ENCODE data around the gene JAKMIP3. TPM values are rescaled to one million over a fixed set of nuclear protein-coding genes. Genes with fewer than 3 reads are reported as not detected.

Gene JAKMIP3
- polyA plus RNA-seq, 4 donors: 0.06 to 0.21 TPM; not detected in 2

GRCh38 chr10:132058793-132059759, 6.7 kb upstream of the JAKMIP3 start:
- DNase-seq: no peak
- Histone ChIP-seq H3K36me3 (ENCODE audit: control insufficient read depth in 3 of 3, insufficient read depth in 2 of 3, low read depth in 1 of 3, low read length in 3 of 3) (no peaks in the 10 kb centered on the region), H3K27me3 (ENCODE audit: control insufficient read depth in 3 of 3, insufficient read depth in 3 of 3, low read length in 3 of 3) (peaks cover 0 to 4% (median 0%) of the 10 kb centered on the region in 3 donors), H3K9me3 (ENCODE audit: control insufficient read depth in 2 of 2, insufficient read depth in 1 of 2, low read depth in 1 of 2, low read length in 1 of 2) (peaks cover 0 to 4% of the 10 kb centered on the region in 2 donors), H3K27ac (ENCODE audit: low read depth in 1 of 3, low read length in 2 of 3) (no peak overlapping the region), H3K4me1 (ENCODE audit: control insufficient read depth in 3 of 3, insufficient read depth in 2 of 3, low read depth in 1 of 3, low read length in 2 of 3) (no peaks in the 10 kb centered on the region), H3K4me3 (ENCODE audit: low read depth in 1 of 3, low read length in 3 of 3) (no peak overlapping the region)
- WGBS, 3 donors: 82 to 88% (median 88%) methylated on average over 41 to 42 of the region's 42 CpGs
- FAIRE-seq: no peak

GRCh38 chr10:132059760-132060508, 5.8 kb upstream of the JAKMIP3 start:
- FAIRE-seq (no peak), DNase-seq (no peak)
- H3K27ac ChIP-seq (ENCODE audit: low read depth in 1 of 3, low read length in 2 of 3): no peak overlapping the region

DNA sequence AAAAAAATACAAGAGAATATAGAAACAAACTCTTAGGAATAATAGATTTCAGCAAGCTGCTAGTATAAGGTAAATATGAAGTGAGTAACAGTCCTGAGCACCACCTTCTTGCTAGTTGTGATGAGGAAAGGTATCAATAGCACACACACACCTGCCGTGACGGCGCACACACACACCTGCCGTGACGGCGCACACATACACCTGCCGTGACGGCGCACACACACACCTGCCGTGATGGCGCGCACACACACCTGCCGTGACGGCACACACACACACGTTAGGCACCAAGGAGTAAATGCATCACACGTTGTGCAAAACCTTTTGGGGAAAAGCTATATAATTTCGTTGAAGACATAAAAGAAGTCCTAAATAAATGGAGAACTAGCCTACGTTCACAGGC, 4.7 kb upstream of the JAKMIP3 start:
- DNase-seq (no peak), FAIRE-seq (no peak)
- Histone ChIP-seq H3K4me3 (ENCODE audit: low read depth in 1 of 3, low read length in 3 of 3) (no peak overlapping the region), H3K36me3 (ENCODE audit: control insufficient read depth in 3 of 3, insufficient read depth in 2 of 3, low read depth in 1 of 3, low read length in 3 of 3) (no peaks in the 10 kb centered on the region), H3K4me1 (ENCODE audit: control insufficient read depth in 3 of 3, insufficient read depth in 2 of 3, low read depth in 1 of 3, low read length in 2 of 3) (no peaks in the 10 kb centered on the region), H3K27me3 (ENCODE audit: control insufficient read depth in 3 of 3, insufficient read depth in 3 of 3, low read length in 3 of 3) (no peaks in the 10 kb centered on the region), H3K27ac (ENCODE audit: low read depth in 1 of 3, low read length in 2 of 3) (no peak overlapping the region), H3K9me3 (ENCODE audit: control insufficient read depth in 2 of 2, insufficient read depth in 1 of 2, low read depth in 1 of 2, low read length in 1 of 2) (no peaks in the 10 kb centered on the region)
- 90 to 93% (median 92%) methylated on average over 18 of the region's 18 CpGs for WGBS, 3 donors

More at GRCh38 chr10:132059760-132060508, 5.8 kb upstream of the JAKMIP3 start:
- no peaks in the 10 kb centered on the region for H3K36me3 ChIP-seq (ENCODE audit: control insufficient read depth in 3 of 3, insufficient read depth in 2 of 3, low read depth in 1 of 3, low read length in 3 of 3)
- no peaks in the 10 kb centered on the region for H3K27me3 ChIP-seq (ENCODE audit: control insufficient read depth in 3 of 3, insufficient read depth in 3 of 3, low read length in 3 of 3)
- no peaks in the 10 kb centered on the region for H3K4me1 ChIP-seq (ENCODE audit: control insufficient read depth in 3 of 3, insufficient read depth in 2 of 3, low read depth in 1 of 3, low read length in 2 of 3)
- 50 to 54% (median 50%) methylated on average over 12 of the region's 12 CpGs for WGBS, 3 donors
- H3K4me3 ChIP-seq (ENCODE audit: low read depth in 1 of 3, low read length in 3 of 3): no peak overlapping the region
- no peaks in the 10 kb centered on the region for H3K9me3 ChIP-seq (ENCODE audit: control insufficient read depth in 2 of 2, insufficient read depth in 1 of 2, low read depth in 1 of 2, low read length in 1 of 2)

- Histone ChIP-seq H3K4me1 (ENCODE audit: control insufficient read depth in 3 of 3, insufficient read depth in 2 of 3, low read depth in 1 of 3, low read length in 2 of 3) (no peaks in the 10 kb centered on the region), H3K27ac (ENCODE audit: low read depth in 1 of 3, low read length in 2 of 3) (no peak overlapping the region), H3K27me3 (ENCODE audit: control insufficient read depth in 3 of 3, insufficient read depth in 3 of 3, low read length in 3 of 3) (no peaks in the 10 kb centered on the region), H3K4me3 (ENCODE audit: low read depth in 1 of 3, low read length in 3 of 3) (no peak overlapping the region), H3K9me3 (ENCODE audit: control insufficient read depth in 2 of 2, insufficient read depth in 1 of 2, low read depth in 1 of 2, low read length in 1 of 2) (no peaks in the 10 kb centered on the region), H3K36me3 (ENCODE audit: control insufficient read depth in 3 of 3, insufficient read depth in 2 of 3, low read depth in 1 of 3, low read length in 3 of 3) (no peaks in the 10 kb centered on the region)
- 75 to 85% (median 84%) methylated on average over 6 of the region's 6 CpGs for WGBS, 3 donors
- FAIRE-seq (no peak), DNase-seq (no peak)
Observed at GRCh38 chr10:132061465-132061864, 4.3 kb upstream of the JAKMIP3 start.

GRCh38 chr10:132062116-132062515, 3.6 kb upstream of the JAKMIP3 start:
- WGBS, 3 donors: 78 to 87% (median 85%) methylated on average over 11 of the region's 11 CpGs
- H3K9me3 ChIP-seq (ENCODE audit: control insufficient read depth in 2 of 2, insufficient read depth in 1 of 2, low read depth in 1 of 2, low read length in 1 of 2): no peaks in the 10 kb centered on the region
- FAIRE-seq (no peak), DNase-seq (no peak)
- H3K4me3 ChIP-seq (ENCODE audit: low read depth in 1 of 3, low read length in 3 of 3): no peak overlapping the region
- no peak overlapping the region for H3K27ac ChIP-seq (ENCODE audit: low read depth in 1 of 3, low read length in 2 of 3)
- no peaks in the 10 kb centered on the region for H3K27me3 ChIP-seq (ENCODE audit: control insufficient read depth in 3 of 3, insufficient read depth in 3 of 3, low read length in 3 of 3)
- H3K36me3 ChIP-seq (ENCODE audit: control insufficient read depth in 3 of 3, insufficient read depth in 2 of 3, low read depth in 1 of 3, low read length in 3 of 3): no peaks in the 10 kb centered on the region
- H3K4me1 ChIP-seq (ENCODE audit: control insufficient read depth in 3 of 3, insufficient read depth in 2 of 3, low read depth in 1 of 3, low read length in 2 of 3): no peaks in the 10 kb centered on the region

- 64 to 68% (median 66%) methylated on average over 17 of the region's 17 CpGs for WGBS, 3 donors
- Histone ChIP-seq H3K27ac (ENCODE audit: low read depth in 1 of 3, low read length in 2 of 3) (no peak overlapping the region), H3K4me1 (ENCODE audit: control insufficient read depth in 3 of 3, insufficient read depth in 2 of 3, low read depth in 1 of 3, low read length in 2 of 3) (no peaks in the 10 kb centered on the region), H3K9me3 (ENCODE audit: control insufficient read depth in 2 of 2, insufficient read depth in 1 of 2, low read depth in 1 of 2, low read length in 1 of 2) (no peaks in the 10 kb centered on the region), H3K4me3 (ENCODE audit: low read depth in 1 of 3, low read length in 3 of 3) (no peak overlapping the region), H3K36me3 (ENCODE audit: control insufficient read depth in 3 of 3, insufficient read depth in 2 of 3, low read depth in 1 of 3, low read length in 3 of 3) (no peaks in the 10 kb centered on the region), H3K27me3 (ENCODE audit: control insufficient read depth in 3 of 3, insufficient read depth in 3 of 3, low read length in 3 of 3) (no peaks in the 10 kb centered on the region)
- DNase-seq (no peak), FAIRE-seq (no peak)
Observed at GRCh38 chr10:132062641-132063390, 2.9 kb upstream of the JAKMIP3 start.

- WGBS, 3 donors: 84 to 92% (median 89%) methylated on average over 10 of the region's 10 CpGs
- no peaks in the 10 kb centered on the region for H3K9me3 ChIP-seq (ENCODE audit: control insufficient read depth in 2 of 2, insufficient read depth in 1 of 2, low read depth in 1 of 2, low read length in 1 of 2)
- no peaks in the 10 kb centered on the region for H3K27me3 ChIP-seq (ENCODE audit: control insufficient read depth in 3 of 3, insufficient read depth in 3 of 3, low read length in 3 of 3)
- no peak overlapping the region for H3K27ac ChIP-seq (ENCODE audit: low read depth in 1 of 3, low read length in 2 of 3)
- no peak overlapping the region for H3K4me3 ChIP-seq (ENCODE audit: low read depth in 1 of 3, low read length in 3 of 3)
- DNase-seq (no peak), FAIRE-seq (no peak)
- no peaks in the 10 kb centered on the region for H3K4me1 ChIP-seq (ENCODE audit: control insufficient read depth in 3 of 3, insufficient read depth in 2 of 3, low read depth in 1 of 3, low read length in 2 of 3)
- no peaks in the 10 kb centered on the region for H3K36me3 ChIP-seq (ENCODE audit: control insufficient read depth in 3 of 3, insufficient read depth in 2 of 3, low read depth in 1 of 3, low read length in 3 of 3)
Observed at GRCh38 chr10:132063432-132063831, 2.3 kb upstream of the JAKMIP3 start.

Measured in small intestine (tissue), 7 donors.